NCI-H2227 treated with DMSO at 0.1 percent for 48 hours (cell line): ENCODE data around the gene MRPL48.

Source experiments
- DNase-seq: peaks from one replicate; lab custom pipeline; 2025; lab: John Stamatoyannopoulos, UW

Gene MRPL48

DNA sequence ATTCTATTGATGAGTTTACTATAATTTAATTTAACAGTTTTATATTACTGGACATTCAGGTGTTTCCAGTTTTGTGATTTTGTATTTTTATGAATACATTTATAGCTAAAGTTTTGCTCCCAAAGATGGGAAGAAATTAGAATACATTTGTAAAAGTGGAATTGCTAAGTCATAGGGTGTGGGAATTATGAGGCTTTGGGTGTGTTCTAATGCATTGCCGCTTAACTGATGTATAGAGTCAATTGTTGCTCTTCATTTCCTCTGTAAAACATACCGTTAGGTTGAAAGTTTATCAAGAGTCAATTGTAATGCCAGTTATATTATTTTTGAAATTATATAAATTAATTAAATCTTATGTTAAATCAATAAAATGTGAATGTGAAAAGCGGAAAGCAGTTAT, 105.4 kb downstream of the MRPL48 start:
- no peak for DNase-seq

DNA sequence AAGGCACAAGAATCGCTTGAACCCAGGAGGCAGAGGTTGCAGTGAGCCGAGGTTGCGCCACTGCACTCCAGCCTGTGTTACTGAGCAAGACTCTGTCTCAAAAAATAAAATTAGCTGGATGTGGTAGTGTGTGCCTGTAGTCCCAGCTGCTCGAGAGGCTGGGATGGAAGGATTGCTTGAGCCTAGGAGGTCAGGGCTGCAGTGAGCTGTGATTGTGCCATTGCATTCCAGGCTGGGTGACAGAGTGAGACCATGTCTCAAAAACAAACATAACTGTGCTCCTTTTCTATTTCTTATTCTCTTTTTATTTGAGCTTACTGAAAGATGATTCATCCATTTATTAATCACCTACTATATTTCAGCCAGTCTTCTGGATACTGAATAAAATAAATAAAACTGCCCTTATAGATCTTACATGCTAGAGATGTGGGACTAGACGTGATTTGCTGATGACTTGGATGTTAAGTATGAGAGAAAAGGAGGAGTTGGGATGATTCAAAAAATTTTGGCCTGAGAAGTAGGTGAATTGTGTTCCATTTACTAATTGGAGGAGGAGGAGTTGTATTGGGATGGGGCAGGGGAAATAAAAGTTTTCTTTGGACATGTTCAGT, 107.2 kb downstream of the MRPL48 start:
- no peak for DNase-seq

DNA sequence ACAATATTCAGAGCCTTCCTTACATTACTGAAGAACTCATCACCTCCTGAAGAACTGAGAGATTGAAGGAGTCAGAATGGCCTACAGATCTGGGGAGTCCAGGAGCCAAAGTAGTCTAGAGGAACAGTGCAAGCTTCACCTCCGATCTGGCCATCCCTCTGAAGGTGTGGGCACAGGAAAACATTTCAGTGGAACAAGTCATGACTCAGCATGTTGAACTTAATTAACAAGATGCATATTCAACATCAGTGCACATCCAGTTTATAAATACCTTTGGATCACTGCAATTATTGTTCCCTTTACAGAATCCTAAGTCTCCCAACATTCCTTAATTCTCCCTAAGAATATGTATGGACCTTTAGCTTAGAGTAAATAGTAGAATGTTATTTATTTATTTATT, 114.6 kb downstream of the MRPL48 start:
- DNase-seq, result no peak

DNA sequence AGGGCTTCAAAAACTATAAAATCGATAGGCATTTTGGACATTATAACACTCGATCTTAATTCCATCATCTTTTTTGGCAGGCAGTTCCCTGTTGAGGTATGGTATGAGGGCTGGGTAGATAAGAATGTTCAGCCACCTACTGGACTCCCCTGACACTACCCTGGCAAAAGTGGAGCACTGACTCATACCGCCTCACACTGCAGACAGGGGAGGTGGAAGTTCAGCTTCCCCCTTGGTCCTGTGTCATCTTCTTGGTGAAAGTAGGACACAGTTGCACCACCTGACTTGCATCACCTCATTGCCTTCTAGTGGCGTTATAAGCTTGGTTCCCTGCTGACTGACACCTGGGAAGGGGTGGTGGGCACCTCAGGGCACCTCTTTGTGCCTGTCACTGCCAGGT, 119.5 kb downstream of the MRPL48 start:
- DNase-seq, result no peak

DNA sequence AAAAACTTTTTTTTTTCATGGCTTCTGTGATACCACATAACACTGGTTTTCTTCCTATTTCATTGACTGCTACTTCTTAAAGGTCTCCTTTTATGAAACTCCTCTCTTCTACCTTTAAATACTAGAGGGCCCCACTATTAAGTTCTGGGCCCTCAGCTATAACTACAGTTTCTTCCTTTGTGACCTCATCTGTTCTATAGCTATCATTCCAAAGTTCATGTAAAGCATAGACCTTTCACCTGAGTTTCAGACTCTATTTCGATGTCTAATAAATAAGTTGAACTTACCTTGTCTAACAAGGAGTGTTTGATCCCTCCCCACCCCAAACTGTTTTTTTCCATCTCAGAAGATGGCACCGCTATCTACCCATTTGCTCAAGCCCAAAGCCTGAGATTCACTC, 124.4 kb downstream of the MRPL48 start:
- no peak for DNase-seq

DNA sequence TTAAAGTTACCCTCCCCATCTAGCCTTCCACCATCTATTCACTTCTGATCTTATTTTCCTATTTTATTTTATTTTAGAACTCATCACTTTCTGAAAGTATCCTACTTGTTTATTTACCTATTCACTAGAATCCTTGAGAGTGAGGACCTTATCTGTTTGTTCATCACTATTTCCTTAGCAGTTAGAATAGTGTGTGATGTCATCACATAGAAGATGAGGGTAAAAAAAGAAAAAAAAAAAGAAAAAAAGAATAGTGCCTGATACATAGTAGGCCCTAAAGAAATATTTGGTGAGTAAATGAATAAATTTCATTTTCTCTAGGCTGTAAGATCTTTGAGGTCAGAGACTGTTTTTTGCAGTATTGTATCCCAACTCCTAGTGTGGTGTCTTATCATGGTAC, 125.8 kb downstream of the MRPL48 start:
- DNase-seq, result no peak

DNA sequence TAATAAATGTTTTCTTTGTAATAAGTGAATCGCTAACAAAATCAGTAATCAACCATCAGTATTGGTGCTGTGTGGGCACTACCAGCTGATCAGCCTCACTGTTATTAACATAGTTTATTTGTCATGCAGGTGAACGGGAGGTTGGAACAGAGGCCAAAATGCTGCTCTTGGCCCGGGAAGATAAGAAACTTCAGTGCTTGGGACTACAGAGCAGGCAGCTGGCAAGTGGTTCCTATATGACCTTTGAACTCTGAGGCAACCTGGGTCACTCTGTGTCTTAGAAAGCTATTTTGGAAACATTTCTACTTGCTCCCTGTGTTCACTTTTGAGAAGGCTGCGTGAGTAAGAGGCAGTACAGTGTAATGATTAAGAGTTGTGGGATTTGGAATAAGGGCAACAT, 126.6 kb downstream of the MRPL48 start:
- DNase-seq, result no peak
